K562 (cell line): ENCODE results near the gene MKNK2. TPM values are rescaled to one million over a fixed set of nuclear protein-coding genes. Genes with fewer than 3 reads are reported as not detected.

ENCODE experiments used
- BCLAF1 ChIP-seq, 2 experiments: fragments of 450-650 bp in 1 of 2; IDR thresholded peaks; 2 replicates each; pipeline ENCODE4 v1.6.1; 2011 to 2017; ENCODE audit warnings: low read depth in 2 of 2, antibody characterized with exemption in 1 of 2, borderline replicate concordance in 1 of 2, low read length in 1 of 2, mild to moderate bottlenecking in 1 of 2, mixed read lengths in 1 of 2; ENCODE audit not compliant: control insufficient read depth in 1 of 2
- BCOR ChIP-seq: fragments of 450-650 bp; IDR thresholded peaks from 2 replicates; pipeline ENCODE4 v1.6.1; 2016
- BRD4 ChIP-seq: fragments of 200-600 bp; sonication (generic); IDR thresholded peaks from 2 replicates; pipeline ENCODE4 v1.6.1; 2017; ENCODE audit warnings: inconsistent platforms
- BRF1 ChIP-seq: IDR thresholded peaks from 3 replicates; pipeline ENCODE4 v1.6.1; 2011; ENCODE audit warnings: borderline replicate concordance, mild to moderate bottlenecking; ENCODE audit not compliant: insufficient read length; ENCODE audit errors: extremely low read depth
- C11orf30 ChIP-seq: fragments of 450-650 bp; IDR thresholded peaks from 2 replicates; pipeline ENCODE4 v1.6.1; 2016; ENCODE audit warnings: low read depth, mild to moderate bottlenecking
- CTCF ChIP-seq, 3 experiments: IDR thresholded peaks in 2 of 3; conservative IDR thresholded peaks in 1 of 3; 2 replicates each; pipeline ENCODE4 v1.5.1; 2011 to 2012; ENCODE audit warnings: low read length in 3 of 3, mild to moderate bottlenecking in 3 of 3, control low read depth in 2 of 3, improper control_type of control experiment in 1 of 3, inconsistent platforms in 1 of 3, low read depth in 1 of 3, mixed read lengths in 1 of 3, moderate library complexity in 1 of 3; ENCODE audit not compliant: insufficient read depth in 2 of 3
- EP400 ChIP-seq: fragments of 450-650 bp; IDR thresholded peaks from 2 replicates; pipeline ENCODE4 v1.6.1; 2017; ENCODE audit warnings: antibody characterized with exemption, mild to moderate bottlenecking, moderate library complexity
- GABPA ChIP-seq: fragments of 200-800 bp; sonication (Bioruptor generic); conservative IDR thresholded peaks from 2 replicates; pipeline ENCODE4 v1.6.1; 2016; ENCODE audit warnings: low read depth, missing genetic modification characterization, missing compliant biosample characterization
- GABPB1 ChIP-seq: sonication (generic); formaldehyde crosslinking; IDR thresholded peaks from 2 replicates; pipeline ENCODE4 v1.8.0; 2022; ENCODE audit warnings: mild to moderate bottlenecking, missing genetic modification reagents
- KDM5B ChIP-seq: fragments of 200-600 bp; sonication (generic); IDR thresholded peaks from 2 replicates; pipeline ENCODE4 v1.6.1; 2012; ENCODE audit warnings: low read depth, mild to moderate bottlenecking, moderate library complexity, low read length, control low read depth, inconsistent platforms; ENCODE audit not compliant: insufficient replicate concordance
- POLR2B ChIP-seq: fragments of 450-650 bp; IDR thresholded peaks from 2 replicates; pipeline ENCODE4 v1.6.1; 2018; ENCODE audit warnings: low read depth; ENCODE audit not compliant: partially characterized antibody
- PRDM10 ChIP-seq: fragments of 450-650 bp; IDR thresholded peaks from 2 replicates; pipeline ENCODE4 v1.6.1; 2018; ENCODE audit not compliant: partially characterized antibody
- RBM39 ChIP-seq: fragments of 200-400 bp; formaldehyde crosslinking; optimal IDR thresholded peaks from 2 replicates; pipeline ENCODE3; 2018; ENCODE audit warnings: low read depth, low read length
- SETDB1 ChIP-seq: IDR thresholded peaks from one replicate; pipeline ENCODE4 v1.6.1; 2012; ENCODE audit warnings: low read length, control low read depth, inconsistent platforms
- SMC3 ChIP-seq: conservative IDR thresholded peaks from 2 replicates; pipeline ENCODE4 v1.6.1; 2011; ENCODE audit warnings: low read depth, low read length, improper control_type of control experiment; ENCODE audit not compliant: insufficient read depth
- TBP ChIP-seq: optimal IDR thresholded peaks from 2 replicates; pipeline ENCODE3; 2011; ENCODE audit warnings: low read depth, low read length, improper control_type of control experiment
- TCF7 ChIP-seq: sonication (generic); IDR thresholded peaks from 2 replicates; pipeline ENCODE4 v1.6.1; 2016; ENCODE audit warnings: antibody characterized with exemption, borderline replicate concordance
- ZNF561 ChIP-seq: fragments of 450-650 bp; formaldehyde crosslinking; conservative IDR thresholded peaks from 2 replicates; pipeline ENCODE4 v1.4.0; 2020; ENCODE audit warnings: mild to moderate bottlenecking, moderate library complexity
- ZNF830 ChIP-seq: fragments of 250-450 bp; sonication (Bioruptor Pico); IDR thresholded peaks from 2 replicates; pipeline ENCODE4 v1.5.0; 2021; ENCODE audit warnings: mild to moderate bottlenecking
- polyA plus RNA-seq, 8 experiments: library from polyadenylated mRNA; depleted of rRNA in 4 of 8; stranded (reverse) in 5 of 8; unstranded in 3 of 8; fragments of >200 nt; fragmentation: Nextera tagmentation in 2 of 8; fragmentation: Illumina TruSeq in 1 of 8; extraction: Ambion mirVana in 2 of 8; extraction: Trizol in 1 of 8; gene quantifications; 2 replicates each; pipeline versions ENCODE4 v1.2.1 to v1.2.3, GENCODE V29; 2011 to 2014; ENCODE audit warnings: inconsistent platforms in 1 of 8, missing spikeins in 1 of 8
- total RNA-seq, 7 experiments: library from RNA; depleted of rRNA in 6 of 7; stranded (reverse); fragments of >200 nt in 6 of 7; fragmentation: Illumina TruSeq in 2 of 7; extraction: Trizol in 2 of 7; gene quantifications; 2 replicates each; pipeline versions ENCODE4 v1.2.1 to v1.2.3, GENCODE V29; 2011 to 2021; ENCODE audit warnings: low replicate concordance in 1 of 7

The MKNK2 gene
- total and polyA plus RNA-seq, 9 of the 15 experiments (the other 6 are each of a cell fraction or from before 2014, with no cell fraction given), result 5.1 to 191 (median 51.9) TPM

GRCh38 chr19:2050991-2051772 lies at the start of gene MKNK2 (continued):
- TF ChIP-seq BCLAF1 (IDR thresholded peaks at IDR 0.05; ENCODE audit: borderline replicate concordance in 1 of 2, control insufficient read depth in 1 of 2, low read depth in 2 of 2, low read length in 1 of 2) (no peak), EP400 (no peak), TBP (peak; percentile 99), BRF1 (no peak), CTCF (IDR thresholded peaks at IDR 0.05 in 2 of 3, conservative IDR thresholded peaks at IDR 0.05 in 1 of 3; ENCODE audit: insufficient read depth in 2 of 3, low read depth in 1 of 3, low read length in 3 of 3) (peak; percentile 72 to 88 (median 73)), BRD4 (peak; percentile 80; the same call in 1 of the 2 replicates), C11orf30 (no peak), SETDB1 (no peak), SMC3 (no peak; the same call in 1 of the 2 replicates), BCOR (peak; percentile 100), ZNF561 (CRISPR knock-in tag) (no peak), PRDM10 (no peak), POLR2B (peak; percentile 80), KDM5B (peak; percentile 98), ZNF830 (CRISPR knock-in tag) (peak; percentile 83; the same call in 1 of the 2 replicates), GABPA (tag) (0 out of 2 replicates have a peak, but pooled peaks have one; percentile 12), TCF7 (peak; percentile 11; the same call in 1 of the 2 replicates), GABPB1 (CRISPR knock-in tag) (peak; percentile 52; the same call in 1 of the 2 replicates), RBM39 (no peak)
